AG09309 (cell line): ENCODE measurements around the gene BMPER.

Experiments
- DNase-seq: peaks from one replicate; pipeline ENCODE4 v3.0.0-alpha.2; 2010; ENCODE audit warnings: low read depth
- H3K4me3 ChIP-seq: 2 replicates; pipeline ENCODE4 v1.5.1; 2011; ENCODE audit warnings: mild to moderate bottlenecking, low read depth, low read length, moderate library complexity; ENCODE audit not compliant: control insufficient read depth
- CTCF ChIP-seq: IDR thresholded peaks from 2 replicates; pipeline ENCODE4 v1.5.1; 2011; ENCODE audit warnings: mild to moderate bottlenecking, low read depth, low read length, inconsistent platforms; ENCODE audit not compliant: insufficient read depth, control insufficient read depth; ENCODE audit errors: missing control alignments

Gene BMPER

GRCh38 chr7:33952824-33953223 lies 47.5 kb downstream of the BMPER start:
- TF ChIP-seq CTCF = no peak
- H3K4me3 ChIP-seq = no peak overlapping the region
- no peak for DNase-seq

DNA sequence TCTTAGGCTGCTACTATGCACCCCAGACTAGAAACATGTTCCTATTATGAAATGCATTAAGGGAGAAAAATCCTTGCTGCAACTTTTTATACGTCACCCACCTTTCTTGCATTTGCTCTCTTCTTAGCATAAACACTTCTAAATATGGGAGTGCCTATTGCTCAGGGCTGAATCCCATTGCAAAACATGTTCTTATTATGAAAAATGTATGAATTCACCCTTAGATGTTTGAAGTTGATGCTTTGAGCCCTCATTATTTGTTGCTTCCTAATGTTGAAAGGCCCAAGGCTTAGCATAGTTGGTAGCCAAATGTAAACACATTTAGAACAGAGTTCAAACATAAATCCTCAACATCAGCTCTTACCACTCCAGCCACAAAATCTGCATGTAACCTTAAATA lies 52.8 kb downstream of the BMPER start:
- DNase-seq = no peak
- TF ChIP-seq CTCF = no peak
- no peak overlapping the region for H3K4me3 ChIP-seq

GRCh38 chr7:33959676-33960075 lies 54.3 kb downstream of the BMPER start:
- H3K4me3 ChIP-seq = no peak overlapping the region
- TF ChIP-seq CTCF = no peak

GRCh38 chr7:33961948-33962347 lies 56.6 kb downstream of the BMPER start:
- TF ChIP-seq CTCF = no peak
- peak; percentile 63 for DNase-seq
- H3K4me3 ChIP-seq = no peak overlapping the region

More at GRCh38 chr7:33959676-33960075, 54.3 kb downstream of the BMPER start:
- DNase-seq = no peak

DNA sequence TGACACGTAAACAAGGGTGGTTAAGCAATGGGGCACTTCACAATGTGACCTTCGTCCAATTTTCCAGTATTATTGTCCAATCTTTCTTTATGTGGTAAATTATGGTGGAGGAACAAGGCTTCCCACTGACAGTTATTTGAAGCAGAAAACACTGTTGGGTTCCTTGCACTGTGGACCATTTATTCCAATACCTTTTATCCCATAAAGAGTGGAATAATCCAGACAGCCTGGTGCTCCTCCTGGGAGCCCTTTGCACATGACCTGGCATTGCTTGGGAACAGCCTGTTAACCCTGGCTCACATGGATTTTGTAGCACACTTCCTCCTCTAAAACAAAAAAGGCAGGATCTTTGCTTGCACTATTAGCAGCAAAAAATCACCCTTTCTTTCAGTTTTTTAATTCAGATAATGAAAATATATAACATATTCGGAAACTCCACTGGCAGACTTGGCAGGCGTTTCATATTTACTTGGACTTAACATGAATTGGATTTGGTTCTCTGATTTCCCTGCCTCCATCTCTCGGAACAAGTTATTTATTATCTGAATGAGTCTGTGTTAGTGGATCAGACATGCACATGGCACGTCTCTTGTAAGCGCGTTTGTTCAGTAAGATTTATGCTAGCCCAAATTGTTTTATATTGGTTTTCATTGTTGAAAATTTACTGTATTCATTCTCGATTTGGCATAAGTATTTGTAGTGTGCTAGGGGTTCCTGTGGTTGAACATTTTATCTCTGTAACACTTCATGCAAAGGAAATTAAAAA lies 59.3 kb downstream of the BMPER start:
- no peak for DNase-seq
- no peak for TF ChIP-seq CTCF
- H3K4me3 ChIP-seq = no peak overlapping the region

DNA sequence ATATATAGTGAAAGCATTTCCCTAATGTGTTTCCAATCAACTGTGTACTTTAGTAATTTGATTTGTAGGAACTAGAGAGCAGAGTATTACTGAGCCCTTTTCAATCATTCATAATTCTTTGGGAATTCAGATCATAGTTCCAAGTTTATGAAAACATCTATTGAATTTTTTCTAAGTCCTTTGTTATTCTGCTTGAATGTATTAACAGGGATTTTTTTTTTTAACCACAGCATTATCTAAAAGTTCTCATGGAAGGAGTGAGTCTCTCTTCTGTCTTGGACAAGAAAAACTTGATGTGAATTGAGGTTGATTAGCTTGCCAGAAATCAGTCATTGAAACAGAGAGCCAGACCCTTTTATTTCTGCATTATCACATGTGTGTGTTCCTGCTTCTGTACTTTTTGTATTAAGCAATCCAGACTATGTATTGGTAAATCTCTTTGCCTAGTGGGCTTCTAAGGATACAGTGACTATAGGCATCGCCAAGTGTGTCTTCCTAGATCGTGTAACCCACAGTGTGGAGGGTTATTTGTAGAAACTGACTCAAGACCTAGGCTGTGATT lies 59.9 kb downstream of the BMPER start:
- TF ChIP-seq CTCF = no peak
- no peak overlapping the region for H3K4me3 ChIP-seq
- no peak for DNase-seq

GRCh38 chr7:33968591-33968990 lies 63.3 kb downstream of the BMPER start:
- H3K4me3 ChIP-seq = no peak overlapping the region
- TF ChIP-seq CTCF = no peak
- DNase-seq = no peak
